ENCODE data around the gene PRUNE2.
"Not testable (repeated sequence)": the region's sequence is repeated elsewhere in the genome, so short reads cannot be mapped to it uniquely, and the experiment has no call there.

PRUNE2 gene

DNA sequence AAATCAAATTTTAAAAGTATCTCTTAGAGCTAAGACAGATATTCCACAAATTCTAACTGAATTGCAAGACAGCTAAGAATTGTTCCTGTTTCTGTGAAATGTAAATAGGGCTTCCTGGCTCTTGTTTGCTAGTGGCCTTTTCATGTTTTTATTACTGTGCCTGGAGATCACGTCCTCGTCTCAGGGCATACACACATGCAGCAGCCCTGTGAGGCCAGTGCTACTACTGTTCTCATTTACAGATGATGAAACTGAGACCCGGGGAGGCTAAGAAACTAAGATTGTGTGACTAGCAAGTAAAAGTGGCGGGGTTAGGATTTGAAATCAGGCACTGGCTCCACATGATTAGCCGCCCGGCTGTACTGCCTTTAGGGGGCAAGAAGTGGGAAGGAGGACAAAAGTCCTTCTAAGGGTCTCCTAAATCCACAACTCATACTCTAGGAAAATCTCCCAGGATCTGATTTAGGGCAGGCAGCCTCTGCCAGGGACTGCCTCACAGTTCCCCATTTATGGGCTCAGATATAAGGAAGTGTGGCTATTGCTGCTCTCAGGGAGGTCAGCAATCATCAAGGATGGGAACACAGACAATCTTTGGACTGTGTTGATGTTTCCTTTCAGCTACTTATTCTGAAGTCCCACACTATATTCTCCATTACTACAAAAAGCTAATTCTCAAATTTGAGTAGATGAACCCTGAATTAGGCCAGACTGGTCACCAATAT, 7.9 kb downstream of the PRUNE2 start:
- no peak for DNase-seq

DNA sequence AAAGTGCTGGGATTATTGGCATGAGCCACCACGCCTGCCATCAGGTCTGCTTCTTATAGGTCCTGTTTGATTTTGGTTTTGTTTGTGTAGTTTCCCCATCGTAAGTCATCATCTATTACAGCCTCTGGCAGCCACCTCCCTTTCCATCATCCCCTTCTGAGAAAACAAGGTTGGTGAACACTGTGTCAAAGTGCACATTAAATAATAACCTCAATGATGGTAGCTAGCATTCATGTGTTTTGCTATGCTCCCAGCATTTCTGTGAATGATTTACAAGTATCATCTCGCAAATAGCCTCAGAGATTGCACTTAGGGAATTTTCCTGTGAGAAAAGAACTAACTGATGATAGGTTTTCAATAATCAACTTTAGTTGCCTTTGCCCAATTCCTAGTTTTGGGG, 9.9 kb downstream of the PRUNE2 start:
- no peak for DNase-seq

DNA sequence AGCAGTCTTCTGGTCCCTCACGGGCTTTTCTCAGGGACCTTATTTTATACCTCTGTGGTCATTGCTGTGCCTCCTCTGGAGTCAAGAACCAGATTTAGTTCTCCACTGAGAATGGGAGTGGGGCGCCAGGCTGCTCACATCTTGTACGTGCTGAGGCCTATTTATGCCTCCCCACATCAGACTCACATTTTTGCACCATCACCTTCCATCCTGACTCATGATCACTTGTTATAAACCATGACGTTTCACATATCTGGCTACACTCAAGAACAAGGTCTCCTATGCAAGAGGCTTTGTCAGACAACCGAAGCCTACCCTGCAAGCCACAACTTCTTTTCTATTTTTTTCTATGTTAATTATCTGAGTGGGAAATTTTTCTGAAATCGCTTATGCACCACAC, 10.7 kb downstream of the PRUNE2 start:
- no peak for DNase-seq

DNA sequence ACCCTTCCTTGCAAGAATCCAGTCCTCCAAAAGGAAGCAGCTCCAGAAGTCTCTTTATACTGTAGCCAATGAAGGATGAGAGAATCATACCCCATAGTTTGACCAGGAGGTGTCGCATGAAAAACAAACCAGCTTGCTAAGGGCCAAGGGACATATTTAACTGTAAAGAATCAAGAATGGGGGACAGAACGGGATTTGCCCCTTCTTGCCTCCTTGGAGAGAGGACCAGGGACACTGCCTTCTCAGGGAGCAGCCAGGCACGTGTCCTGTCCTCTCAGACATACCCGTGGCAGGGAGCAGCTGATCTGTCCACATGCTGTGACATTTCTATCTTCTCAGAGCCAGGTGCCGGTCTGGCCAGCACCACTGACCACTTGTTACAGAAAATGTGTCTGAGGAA, 11.7 kb downstream of the PRUNE2 start:
- DNase-seq = no peak

DNA sequence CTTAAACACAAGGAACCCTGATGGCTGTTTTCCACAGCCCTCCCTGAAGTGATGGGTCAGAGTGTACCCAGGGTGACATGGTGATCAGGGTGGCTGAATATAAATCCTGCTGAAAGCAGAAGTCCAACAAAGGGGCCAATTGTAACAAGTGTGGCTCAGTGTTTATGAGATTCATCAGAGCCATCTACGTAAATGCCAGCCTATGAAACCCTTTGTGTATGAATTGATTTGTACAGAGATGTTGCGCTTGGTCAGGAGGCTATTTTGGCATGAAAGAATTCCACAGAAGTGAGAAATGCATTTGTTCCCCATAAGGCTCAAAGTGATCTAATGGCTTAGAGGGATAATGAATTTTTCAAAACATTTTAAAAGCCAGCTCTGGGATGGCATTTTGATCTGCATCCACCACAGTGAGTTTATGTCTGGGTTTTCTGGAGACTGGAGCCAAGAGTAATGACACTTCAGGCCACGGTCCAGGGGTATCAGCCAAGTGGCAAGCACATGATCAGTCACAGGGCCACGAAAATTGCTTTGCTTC, 12.4 kb downstream of the PRUNE2 start:
- no peak for DNase-seq

DNA sequence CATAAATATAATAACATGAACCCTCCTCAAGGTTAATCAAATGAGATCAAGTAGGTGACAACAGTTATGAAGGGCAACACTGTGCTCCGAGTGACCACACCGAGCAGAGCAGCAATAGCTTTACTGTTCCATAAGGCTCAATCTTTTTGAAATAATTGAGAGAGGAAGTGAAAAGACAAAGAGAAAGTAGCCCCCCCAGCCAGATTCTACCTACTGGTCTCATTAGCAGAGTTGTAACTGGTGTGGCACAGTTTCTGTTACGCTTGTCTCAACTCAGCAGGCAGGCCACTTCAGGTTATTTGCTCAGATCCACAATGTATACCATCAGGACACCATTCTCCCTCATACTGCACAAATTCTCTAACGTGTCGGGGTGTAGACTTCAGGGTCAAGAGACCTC, 14.0 kb downstream of the PRUNE2 start:
- no peak for DNase-seq

DNA sequence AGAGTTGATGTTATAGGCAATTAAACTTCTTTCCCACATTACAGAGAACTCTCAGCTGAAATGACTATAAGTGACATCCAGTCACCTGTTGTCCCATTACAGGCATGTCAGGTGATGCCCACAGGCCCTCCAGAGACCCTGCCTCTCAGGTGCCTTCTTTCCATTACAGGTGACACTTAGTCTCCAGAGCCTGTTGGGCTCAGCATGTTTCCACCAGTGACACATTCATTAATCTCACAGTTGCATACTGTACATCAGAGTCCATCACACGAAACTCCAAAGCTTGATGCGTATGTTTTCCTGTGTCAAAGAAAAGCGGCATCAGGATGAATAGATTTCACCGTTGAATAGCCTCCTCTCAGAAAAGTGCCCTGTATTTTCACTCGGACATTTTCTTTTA, 14.6 kb downstream of the PRUNE2 start:
- DNase-seq = no peak

DNA sequence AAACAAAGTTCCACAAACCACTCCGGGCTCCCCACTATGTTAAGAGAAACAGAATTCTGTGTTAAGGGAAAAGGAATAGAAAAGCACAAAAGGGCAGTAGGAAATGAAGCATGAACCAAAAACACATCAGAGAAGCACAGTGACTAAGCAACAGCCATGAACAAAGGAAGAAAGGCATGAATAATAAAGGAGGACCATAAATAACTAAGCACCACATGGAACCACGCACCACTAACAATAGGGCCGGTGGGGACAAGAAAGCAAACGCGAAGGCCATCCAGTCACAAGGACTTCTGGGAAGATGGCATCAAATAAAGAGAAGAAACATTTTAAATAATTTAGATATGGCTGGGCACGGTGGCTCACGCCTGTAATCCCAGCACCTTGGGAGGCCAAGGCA, 18.0 kb downstream of the PRUNE2 start:
- DNase-seq = no peak

DNA sequence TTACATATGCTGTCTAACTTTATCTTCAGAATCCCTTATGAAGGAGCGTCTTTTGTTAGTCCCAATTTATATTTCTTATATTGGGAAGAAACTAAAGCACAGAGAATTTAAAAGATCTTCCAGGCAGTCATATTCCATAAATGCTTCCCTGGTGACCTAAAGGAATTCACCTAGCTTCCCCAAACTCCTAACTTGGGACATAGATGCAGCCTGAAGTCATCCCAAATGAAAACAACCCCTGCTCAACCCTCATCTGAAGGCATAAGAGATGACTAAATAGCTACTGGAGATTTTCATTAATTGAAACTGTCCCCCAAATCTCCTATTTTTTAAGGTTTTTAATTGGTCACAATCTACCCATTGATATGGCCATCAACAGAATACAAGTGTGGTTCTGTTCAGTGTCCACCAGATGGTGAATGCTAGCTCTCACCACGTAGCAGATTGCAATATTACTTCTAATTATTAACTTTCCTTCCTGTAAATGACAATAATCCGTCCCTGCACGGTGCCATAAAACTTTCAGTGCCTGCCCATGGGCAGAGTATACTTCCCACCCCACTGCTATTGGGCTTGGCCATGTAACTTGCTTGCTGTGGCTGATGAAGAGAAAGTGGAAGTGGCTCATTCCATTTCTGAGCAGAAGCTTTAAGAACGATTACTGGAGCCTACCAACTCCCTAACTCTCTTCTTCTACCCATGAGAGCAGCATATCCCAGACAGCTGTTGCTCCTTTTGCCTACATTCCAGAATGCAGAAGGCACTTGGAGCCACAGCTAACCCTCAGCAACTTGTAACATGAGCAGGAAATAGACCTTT, 18.7 kb downstream of the PRUNE2 start:
- DNase-seq = no peak

DNA sequence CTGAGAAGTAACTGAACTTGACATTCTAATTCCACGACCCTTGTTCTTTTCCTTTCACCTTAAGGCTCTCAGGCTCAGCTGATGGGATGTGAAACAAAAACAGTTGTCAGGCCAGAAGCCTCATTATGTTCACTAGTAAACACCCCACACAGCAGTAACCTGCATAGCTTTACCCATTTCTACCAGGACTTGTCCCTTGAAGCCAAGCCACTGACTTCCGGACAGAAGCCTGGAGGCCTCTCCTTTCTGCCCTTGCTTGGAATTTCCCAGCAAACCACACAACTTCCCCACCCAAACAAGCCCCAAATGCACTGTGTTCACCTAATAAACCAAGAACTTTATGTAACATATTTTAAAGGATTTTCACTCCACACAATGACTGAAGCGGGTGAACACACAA, 19.6 kb downstream of the PRUNE2 start:
- no peak for DNase-seq

DNA sequence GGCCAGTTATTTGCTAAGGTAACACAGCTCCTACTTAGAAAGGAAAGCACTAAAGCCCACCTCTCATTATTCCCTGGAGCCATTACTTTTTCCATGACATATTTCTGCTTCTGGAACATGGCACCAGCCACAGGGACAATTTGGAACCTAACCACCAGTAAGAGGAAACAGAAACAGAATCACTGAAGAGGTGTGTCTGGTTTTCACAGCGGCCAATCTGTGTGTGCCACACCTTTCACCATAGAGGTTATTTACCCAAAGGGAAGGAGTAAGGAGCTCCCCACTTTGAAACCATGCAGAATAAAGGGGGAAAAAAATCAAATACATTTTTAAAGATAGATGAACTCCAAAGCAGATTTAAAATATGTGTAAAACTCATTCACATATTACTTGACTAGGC, 21.1 kb downstream of the PRUNE2 start:
- DNase-seq = no peak

DNA sequence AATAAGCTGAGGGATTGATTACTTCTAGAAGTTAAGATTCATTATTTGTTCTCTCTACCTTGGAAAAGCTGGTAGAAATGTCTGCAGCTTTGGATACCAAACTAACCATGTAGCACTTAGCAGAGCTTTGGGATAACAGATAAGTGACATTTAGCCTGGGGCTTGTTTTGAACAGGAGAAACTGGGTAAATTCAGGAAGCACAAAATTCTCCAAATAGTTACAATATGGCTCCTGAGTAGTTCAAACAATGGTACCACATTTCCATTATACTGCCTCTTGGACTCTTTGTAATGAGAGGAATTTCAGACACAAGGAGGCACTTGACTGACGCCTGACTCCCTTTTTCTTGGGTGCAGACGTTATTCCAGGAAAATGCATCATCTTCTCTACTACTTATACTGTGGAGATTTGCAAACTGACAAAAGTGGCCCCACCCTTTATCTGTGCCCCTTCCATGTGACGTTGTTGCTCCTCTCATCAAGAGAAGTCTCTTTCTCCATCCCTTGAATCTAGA, 22.5 kb downstream of the PRUNE2 start:
- no peak for DNase-seq

DNA sequence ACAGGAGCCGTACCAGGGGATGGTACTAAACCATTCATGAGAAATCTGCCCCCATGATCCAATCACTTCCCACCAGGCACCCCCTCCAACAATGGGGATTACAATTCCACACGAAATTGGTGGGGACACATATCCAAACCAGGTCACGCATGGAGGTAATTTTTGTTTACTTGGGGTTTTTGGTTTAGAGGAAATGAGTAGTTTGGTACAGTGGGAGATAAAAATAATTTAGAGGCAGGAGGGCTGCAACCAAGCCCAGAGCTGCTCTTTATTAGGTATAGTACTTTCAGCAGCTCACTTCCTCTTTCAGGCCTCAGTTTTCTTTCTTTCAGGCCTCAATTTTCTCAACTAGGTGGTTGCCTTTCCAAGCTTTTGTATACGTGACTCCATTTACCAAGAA, 23.2 kb downstream of the PRUNE2 start:
- DNase-seq = no peak

DNA sequence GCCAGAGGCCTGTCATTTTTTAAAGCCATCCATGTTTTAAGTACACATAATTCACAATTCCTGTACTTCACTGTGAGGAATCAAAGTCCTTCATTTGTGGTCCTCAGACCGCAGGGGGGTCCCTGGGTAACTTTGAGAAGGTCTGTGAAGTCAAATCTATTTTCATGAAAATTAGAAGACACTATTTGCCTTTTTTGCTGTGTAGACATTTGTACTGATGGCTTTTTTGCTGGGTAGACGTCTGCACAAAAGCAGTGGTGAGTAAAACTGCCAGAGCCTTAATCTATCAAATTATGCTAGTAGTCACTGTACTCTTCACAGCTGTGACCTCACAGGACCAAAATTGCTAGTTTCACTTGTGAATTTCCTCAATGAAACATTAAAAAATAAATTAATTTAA, 25.7 kb downstream of the PRUNE2 start:
- DNase-seq = no peak

DNA sequence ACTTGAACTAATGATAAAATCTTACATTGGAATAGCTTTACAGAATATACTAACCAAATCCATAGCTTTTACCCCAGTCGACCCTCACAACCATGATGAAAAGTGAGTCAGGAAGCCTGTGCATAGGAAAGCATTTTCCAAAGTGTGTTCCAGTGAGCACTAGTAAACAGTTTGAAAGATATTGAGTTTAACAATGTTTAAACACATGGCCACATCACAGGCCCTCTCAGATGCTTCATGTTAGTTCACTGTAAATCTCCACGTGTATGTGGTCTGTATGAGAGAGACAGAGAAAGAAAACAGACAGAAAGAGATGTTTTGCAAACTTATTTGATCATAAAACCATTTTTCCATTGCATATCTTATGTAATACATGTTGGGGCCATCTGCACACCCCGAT, 27.0 kb downstream of the PRUNE2 start:
- no peak for DNase-seq

DNA sequence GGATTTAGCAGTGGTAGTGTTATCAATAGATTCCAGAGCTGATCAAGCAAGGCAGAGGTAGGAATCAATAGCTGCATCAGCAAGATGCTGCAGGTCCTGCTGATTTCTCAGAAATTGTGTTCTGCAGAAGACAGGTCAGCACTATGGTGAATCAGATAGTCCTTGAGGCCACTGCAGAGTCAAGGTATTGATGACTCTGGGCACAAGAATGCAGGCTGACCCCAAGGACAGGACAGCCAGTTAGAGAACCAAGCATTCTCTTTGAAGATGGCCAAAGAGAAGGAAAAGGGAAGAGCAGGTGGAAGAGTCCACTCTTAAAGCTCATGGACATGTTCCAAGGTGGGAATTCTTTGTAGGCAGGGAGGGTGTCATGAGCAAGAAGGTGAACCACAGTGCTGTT, 28.0 kb downstream of the PRUNE2 start:
- no peak for DNase-seq

DNA sequence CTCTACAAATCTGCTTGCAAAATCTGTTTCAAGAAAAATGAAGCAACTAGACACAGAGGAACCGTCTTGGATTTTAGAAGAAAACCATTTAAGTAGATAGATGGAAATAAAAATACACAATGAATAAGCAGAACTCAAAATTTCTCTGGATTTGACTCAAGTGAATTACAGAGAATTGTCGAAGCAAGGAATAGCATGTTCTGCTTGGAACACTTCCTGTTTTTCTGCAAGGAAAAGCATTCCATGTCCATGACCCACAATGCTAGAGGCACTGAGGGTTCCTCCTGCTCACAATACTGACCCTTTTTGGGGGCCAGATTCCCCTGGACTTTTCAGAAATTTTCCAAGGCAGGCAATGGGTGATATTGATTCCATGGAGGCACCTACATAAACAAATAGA, 29.8 kb downstream of the PRUNE2 start:
- no peak for DNase-seq

DNA sequence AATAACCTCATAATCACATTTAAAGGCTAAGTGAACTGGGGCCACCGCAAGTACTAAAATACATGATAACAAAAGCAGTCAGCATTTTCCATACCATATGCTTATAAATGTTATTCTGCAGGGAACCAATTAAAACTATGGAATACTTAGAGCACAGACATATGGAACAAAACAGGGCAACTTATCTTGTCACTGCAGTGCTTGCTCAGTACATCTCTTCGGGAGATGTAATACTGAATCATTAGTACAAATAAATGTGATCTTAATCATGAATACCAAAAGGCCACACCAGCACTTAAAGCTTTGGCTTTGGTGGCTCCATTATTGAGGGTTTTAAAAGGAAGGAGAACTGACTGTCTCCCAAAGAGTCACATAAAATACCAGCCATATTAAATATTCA, 32.1 kb downstream of the PRUNE2 start:
- DNase-seq = no peak

DNA sequence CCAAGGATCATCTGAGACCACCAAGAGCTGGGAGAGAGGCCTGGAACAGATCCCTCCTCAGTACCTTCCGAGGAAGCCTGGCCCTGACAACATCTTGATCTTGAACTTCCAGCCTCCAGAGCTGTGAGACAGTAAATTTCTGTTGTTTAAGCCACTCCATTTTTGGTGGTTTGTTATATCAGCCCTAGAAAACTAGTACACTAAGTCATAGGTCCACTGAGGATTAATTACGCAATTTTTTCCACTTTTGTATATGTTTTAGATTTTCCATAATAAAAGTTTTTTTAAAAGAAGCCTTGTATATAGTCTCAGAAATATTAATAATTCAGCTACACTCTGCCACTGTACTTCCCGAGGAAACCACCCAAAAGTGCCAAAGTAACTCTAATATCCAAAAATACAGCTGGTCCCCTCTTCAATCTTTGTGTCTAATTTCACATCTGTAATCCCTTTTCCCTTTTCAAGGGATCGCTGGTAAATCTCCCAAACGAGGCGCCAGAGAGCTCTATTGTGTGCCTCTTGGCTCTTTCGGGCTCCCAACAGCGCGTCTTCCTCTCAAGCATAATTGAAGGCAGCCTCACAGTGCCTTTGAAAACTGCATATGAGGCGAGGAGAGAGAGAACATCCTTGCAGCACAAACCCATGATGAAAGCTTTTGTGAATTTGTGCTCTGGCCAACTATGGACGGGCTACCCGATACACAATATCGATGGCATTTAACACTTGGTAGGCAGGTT, 32.7 kb downstream of the PRUNE2 start:
- DNase-seq = no peak

DNA sequence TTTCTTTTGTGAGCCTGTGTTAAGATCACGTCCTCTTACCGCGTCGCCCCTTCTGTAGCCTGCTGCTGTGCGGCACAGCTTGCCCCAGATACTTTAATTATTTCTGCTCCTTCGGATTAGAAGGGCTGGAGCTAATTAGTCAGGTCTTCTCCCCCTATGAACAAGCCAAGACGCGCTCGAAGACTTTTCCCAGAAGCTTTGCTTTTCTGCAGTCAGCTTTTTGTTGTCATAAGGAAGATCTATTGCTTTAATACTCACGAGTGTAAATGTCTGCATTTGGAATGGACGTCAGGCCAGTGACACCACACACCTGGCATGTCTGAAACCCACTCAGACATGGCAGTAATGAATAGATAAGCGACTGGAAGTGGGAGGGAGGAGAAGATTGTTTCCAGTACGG, 37.0 kb downstream of the PRUNE2 start:
- DNase-seq = no peak

DNA sequence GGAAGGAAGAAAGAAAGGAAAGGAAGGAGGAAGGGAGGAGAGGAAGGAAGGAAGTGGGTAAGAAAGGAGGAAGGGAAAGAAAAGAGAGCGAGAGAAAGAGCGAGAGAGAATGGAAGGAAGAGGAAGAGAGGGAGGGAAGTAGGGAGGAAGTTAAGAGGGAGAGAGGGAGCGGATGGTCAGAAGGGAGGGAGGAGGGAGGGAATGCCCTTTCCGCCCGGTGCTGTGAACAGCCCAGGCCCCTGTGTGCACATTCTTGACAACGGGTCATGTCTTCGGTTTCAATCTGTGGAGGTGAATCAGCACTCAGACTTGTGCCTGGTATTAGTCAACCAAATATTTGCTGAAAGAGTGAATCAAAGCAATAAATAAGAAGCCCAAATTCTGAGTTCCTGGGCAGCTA, 39.2 kb downstream of the PRUNE2 start:
- no peak for DNase-seq

DNA sequence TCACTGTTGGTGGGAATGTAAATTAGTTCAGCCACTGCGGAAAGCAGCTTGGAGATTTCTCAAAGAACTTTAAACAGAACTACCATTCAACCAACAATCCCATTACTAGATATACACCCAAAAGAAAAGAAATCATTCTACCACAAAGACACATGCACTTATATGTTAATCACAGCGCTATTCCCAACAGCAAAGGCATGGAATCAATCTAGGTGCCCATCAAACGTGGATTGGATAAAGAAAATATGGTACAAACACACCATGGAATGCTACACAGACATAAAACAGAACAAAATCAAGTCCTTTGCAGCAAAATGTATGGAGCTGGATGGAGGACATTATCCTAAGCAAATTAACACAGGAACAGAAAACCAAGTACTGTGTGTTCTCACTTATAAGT, 42.1 kb downstream of the PRUNE2 start:
- no peak for DNase-seq

DNA sequence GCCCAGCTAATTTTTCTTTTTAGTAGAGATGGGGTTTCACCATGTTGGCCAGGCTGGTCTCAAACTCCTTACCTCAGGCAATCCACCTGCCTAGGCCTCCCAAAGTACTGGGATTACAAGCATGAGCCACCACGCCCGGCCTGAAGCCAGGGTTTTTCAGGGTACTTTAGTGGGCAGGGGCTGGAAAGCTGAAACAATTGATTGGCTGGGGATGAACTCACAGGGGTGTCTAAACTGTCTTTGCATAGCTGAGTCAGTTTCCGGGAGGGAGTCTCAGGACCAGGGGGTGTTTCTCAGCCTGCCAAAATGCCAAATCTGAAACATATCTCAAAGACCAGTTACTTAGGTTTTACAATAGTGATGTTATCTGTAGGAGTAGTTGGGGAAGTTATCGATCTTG, 46.1 kb downstream of the PRUNE2 start:
- no peak for DNase-seq

DNA sequence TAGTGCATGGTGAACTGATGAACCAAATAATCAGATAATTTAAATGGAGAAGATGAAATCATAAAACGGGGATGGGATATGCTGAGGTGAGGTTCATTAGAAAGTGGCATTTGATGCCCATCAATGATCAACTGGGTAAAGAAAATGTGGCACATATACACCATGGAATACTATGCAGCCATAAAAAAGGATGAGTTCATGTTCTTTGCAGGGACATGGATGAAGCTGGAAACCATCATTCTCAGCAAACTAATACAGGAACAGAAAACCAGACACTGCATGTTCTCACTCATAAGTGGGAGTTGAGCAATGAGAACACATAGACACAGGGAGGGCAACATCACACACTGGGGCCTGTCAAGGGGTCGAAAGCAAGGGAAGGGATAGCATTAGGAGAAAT, 47.7 kb downstream of the PRUNE2 start:
- not testable (repeated sequence) for DNase-seq

Data from CD4-positive, alpha-beta T cell treated with Interleukin-4 for 1 hour (primary cell).